ENCODE measurements around the gene TIMM21. TPM values are rescaled to one million over a fixed set of nuclear protein-coding genes. Genes with fewer than 3 reads are reported as not detected.

Gene TIMM21
- total and polyA plus RNA-seq, 2 of the 13 experiments (the other 11 are each of a cell fraction or from before 2014, with no cell fraction given), result 29.6 to 62.3 TPM

DNA sequence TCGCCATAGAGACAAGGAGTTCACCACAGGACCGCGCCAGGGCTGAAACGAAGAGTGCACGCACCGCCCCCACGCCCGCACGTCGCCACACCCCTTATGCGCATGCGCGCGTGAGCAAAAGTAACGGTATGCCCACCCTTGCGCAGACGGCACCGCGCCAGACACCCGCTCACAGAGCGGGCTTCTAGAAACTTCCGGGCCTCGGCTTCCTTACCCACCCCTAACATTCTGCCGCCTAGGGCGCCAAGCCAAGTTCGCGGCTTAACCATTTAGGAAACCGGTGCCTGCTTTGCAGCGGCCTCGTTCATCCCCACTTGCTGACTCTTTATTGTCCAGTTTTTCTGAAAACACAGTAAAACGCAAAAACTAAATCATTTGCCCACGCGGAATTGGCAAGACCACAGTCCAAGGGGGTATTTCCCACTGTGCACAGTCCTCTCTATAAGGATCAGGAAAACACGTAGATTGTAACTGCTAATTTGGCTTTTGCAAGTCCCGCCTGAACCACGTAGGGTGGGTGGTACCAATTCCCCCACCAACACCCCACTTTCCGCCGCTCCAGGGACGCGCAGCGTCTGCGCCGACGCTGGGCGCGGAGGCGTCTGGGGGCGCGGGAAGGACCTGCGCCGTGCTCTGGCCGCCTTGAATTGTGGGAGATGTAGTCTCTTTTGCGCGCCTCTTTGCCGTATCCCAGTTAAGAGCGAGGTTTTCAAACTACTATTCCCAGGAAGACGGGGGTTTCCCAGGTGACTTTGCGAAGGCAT, at the start of gene TIMM21, which contains the start of gene FBXO15 (continued):
- TF ChIP-seq RBAK (CRISPR knock-in tag; IDR thresholded peaks at IDR 0.05), result no peak
- peak; percentile 66; the same call in 1 of the 2 replicates for TF ChIP-seq ZNF253 (CRISPR knock-in tag; IDR thresholded peaks at IDR 0.05; ENCODE audit: borderline replicate concordance)
- TF ChIP-seq, protein P1, sequence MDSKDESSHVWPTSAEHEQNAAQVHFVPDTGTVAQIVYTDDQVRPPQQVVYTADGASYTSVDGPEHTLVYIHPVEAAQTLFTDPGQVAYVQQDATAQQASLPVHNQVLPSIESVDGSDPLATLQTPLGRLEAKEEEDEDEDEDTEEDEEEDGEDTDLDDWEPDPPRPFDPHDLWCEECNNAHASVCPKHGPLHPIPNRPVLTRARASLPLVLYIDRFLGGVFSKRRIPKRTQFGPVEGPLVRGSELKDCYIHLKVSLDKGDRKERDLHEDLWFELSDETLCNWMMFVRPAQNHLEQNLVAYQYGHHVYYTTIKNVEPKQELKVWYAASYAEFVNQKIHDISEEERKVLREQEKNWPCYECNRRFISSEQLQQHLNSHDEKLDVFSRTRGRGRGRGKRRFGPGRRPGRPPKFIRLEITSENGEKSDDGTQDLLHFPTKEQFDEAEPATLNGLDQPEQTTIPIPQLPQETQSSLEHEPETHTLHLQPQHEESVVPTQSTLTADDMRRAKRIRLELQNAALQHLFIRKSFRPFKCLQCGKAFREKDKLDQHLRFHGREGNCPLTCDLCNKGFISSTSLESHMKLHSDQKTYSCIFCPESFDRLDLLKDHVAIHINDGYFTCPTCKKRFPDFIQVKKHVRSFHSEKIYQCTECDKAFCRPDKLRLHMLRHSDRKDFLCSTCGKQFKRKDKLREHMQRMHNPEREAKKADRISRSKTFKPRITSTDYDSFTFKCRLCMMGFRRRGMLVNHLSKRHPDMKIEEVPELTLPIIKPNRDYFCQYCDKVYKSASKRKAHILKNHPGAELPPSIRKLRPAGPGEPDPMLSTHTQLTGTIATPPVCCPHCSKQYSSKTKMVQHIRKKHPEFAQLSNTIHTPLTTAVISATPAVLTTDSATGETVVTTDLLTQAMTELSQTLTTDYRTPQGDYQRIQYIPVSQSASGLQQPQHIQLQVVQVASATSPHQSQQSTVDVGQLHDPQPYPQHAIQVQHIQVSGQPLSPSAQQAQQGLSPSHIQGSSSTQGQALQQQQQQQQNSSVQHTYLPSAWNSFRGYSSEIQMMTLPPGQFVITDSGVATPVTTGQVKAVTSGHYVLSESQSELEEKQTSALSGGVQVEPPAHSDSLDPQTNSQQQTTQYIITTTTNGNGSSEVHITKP (CRISPR knock-in tag; IDR thresholded peaks at IDR 0.05; ENCODE audit: low read depth), result peak; percentile 95
- TF ChIP-seq TMF1 (CRISPR knock-in tag; IDR thresholded peaks at IDR 0.05; ENCODE audit: low read depth), result peak; percentile 44; the same call in 1 of the 2 replicates
- TF ChIP-seq ZNF773 (CRISPR knock-in tag; IDR thresholded peaks at IDR 0.05; ENCODE audit: borderline replicate concordance), result peak; percentile 61; the same call in 1 of the 2 replicates
- peak; percentile 90 for TF ChIP-seq ZNF781 (CRISPR knock-in tag; IDR thresholded peaks at IDR 0.05; ENCODE audit: borderline replicate concordance, not compliant biosample characterization)
- TF ChIP-seq MATR3 (CRISPR knock-in tag; IDR thresholded peaks at IDR 0.05), result no peak
- TF ChIP-seq MXD4 (CRISPR knock-in tag; IDR thresholded peaks at IDR 0.05), result peak; percentile 84
- TF ChIP-seq ZFP36L1 (CRISPR knock-in tag; IDR thresholded peaks at IDR 0.05), result peak; percentile 91
- no peak for TF ChIP-seq TGIF2 (CRISPR knock-in tag; IDR thresholded peaks at IDR 0.05)
- no peak for TF ChIP-seq PRPF4 (IDR thresholded peaks at IDR 0.05; ENCODE audit: low read depth, low read length, poor library complexity, severe bottlenecking)
- TF ChIP-seq ZMAT3 (CRISPR knock-in tag; conservative IDR thresholded peaks at IDR 0.05), result peak; percentile 73; the same call in 1 of the 2 replicates
- 0 out of 2 replicates have a peak, but pooled peaks have one; percentile 15 for TF ChIP-seq ZNF264 (CRISPR knock-in tag; IDR thresholded peaks at IDR 0.05)
- TF ChIP-seq, protein P2, sequence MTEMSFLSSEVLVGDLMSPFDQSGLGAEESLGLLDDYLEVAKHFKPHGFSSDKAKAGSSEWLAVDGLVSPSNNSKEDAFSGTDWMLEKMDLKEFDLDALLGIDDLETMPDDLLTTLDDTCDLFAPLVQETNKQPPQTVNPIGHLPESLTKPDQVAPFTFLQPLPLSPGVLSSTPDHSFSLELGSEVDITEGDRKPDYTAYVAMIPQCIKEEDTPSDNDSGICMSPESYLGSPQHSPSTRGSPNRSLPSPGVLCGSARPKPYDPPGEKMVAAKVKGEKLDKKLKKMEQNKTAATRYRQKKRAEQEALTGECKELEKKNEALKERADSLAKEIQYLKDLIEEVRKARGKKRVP (CRISPR knock-in tag; IDR thresholded peaks at IDR 0.05), result no peak
- peak; percentile 97 for TF ChIP-seq ZNF557 (CRISPR knock-in tag; IDR thresholded peaks at IDR 0.05)
- TF ChIP-seq, protein P3, sequence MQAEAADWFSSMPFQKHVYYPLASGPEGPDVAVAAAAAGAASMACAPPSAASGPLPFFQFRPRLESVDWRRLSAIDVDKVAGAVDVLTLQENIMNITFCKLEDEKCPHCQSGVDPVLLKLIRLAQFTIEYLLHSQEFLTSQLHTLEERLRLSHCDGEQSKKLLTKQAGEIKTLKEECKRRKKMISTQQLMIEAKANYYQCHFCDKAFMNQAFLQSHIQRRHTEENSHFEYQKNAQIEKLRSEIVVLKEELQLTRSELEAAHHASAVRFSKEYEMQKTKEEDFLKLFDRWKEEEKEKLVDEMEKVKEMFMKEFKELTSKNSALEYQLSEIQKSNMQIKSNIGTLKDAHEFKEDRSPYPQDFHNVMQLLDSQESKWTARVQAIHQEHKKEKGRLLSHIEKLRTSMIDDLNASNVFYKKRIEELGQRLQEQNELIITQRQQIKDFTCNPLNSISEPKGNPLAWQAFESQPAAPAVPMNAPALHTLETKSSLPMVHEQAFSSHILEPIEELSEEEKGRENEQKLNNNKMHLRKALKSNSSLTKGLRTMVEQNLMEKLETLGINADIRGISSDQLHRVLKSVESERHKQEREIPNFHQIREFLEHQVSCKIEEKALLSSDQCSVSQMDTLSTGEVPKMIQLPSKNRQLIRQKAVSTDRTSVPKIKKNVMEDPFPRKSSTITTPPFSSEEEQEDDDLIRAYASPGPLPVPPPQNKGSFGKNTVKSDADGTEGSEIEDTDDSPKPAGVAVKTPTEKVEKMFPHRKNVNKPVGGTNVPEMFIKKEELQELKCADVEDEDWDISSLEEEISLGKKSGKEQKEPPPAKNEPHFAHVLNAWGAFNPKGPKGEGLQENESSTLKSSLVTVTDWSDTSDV (CRISPR knock-in tag; IDR thresholded peaks at IDR 0.05), result peak; percentile 50; the same call in 1 of the 2 replicates
- TF ChIP-seq, protein P4, sequence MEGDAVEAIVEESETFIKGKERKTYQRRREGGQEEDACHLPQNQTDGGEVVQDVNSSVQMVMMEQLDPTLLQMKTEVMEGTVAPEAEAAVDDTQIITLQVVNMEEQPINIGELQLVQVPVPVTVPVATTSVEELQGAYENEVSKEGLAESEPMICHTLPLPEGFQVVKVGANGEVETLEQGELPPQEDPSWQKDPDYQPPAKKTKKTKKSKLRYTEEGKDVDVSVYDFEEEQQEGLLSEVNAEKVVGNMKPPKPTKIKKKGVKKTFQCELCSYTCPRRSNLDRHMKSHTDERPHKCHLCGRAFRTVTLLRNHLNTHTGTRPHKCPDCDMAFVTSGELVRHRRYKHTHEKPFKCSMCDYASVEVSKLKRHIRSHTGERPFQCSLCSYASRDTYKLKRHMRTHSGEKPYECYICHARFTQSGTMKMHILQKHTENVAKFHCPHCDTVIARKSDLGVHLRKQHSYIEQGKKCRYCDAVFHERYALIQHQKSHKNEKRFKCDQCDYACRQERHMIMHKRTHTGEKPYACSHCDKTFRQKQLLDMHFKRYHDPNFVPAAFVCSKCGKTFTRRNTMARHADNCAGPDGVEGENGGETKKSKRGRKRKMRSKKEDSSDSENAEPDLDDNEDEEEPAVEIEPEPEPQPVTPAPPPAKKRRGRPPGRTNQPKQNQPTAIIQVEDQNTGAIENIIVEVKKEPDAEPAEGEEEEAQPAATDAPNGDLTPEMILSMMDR (CRISPR knock-in tag; IDR thresholded peaks at IDR 0.05), result no peak
- 0 out of 2 replicates have a peak, but pooled peaks have one; percentile 34 for TF ChIP-seq ZNF552 (CRISPR knock-in tag; IDR thresholded peaks at IDR 0.05; ENCODE audit: borderline replicate concordance)
- peak; percentile 87 for TF ChIP-seq YEATS4 (CRISPR knock-in tag; IDR thresholded peaks at IDR 0.05; ENCODE audit: borderline replicate concordance)
- TF ChIP-seq ZMYM2 (CRISPR knock-in tag; IDR thresholded peaks at IDR 0.05), result peak; percentile 79

All from HepG2 (cell line).